Stomach (tissue), 4 donors: ENCODE results near the gene FBXL19.

ENCODE experiments used
- CTCF ChIP-seq, 7 experiments: fragments of 450-650 bp in 4 of 7; fragments of 200-600 bp in 3 of 7; sonication (generic) in 3 of 7; IDR thresholded peaks; one replicate each; pipeline ENCODE4 v1.5.1; 2016 to 2019; ENCODE audit warnings: antibody characterized with exemption in 7 of 7, control low read depth in 2 of 7, mild to moderate bottlenecking in 1 of 7
- EP300 ChIP-seq: sonication (generic); formaldehyde crosslinking; IDR thresholded peaks from one replicate; pipeline ENCODE4 v1.6.1; 2017; ENCODE audit warnings: antibody characterized with exemption
- POLR2AphosphoS5 ChIP-seq, 3 donors: sonication (generic); formaldehyde crosslinking; IDR thresholded peaks; one replicate each; pipeline ENCODE4 v1.6.1; 2016; ENCODE audit warnings: antibody characterized with exemption in 3 of 3

GRCh38 chr16:30980023-30980371 lies 56.6 kb downstream of the FBXL19 start:
- TF ChIP-seq POLR2AphosphoS5 (IDR thresholded peaks at IDR 0.05) = no peak
- TF ChIP-seq EP300 = no peak
- no peak for TF ChIP-seq CTCF (IDR thresholded peaks at IDR 0.05)
